B cell (primary cell): ENCODE data around the gene AUTS2.

Experiments used
- EZH2 ChIP-seq: IDR thresholded peaks from 2 replicates; pipeline ENCODE4 v1.6.1; 2012; ENCODE audit warnings: borderline replicate concordance, low read depth, mild to moderate bottlenecking, moderate library complexity, low read length; ENCODE audit not compliant: insufficient read depth, poor library complexity, severe bottlenecking
- TF ChIP-seq, protein P1 (sequence below): fragments of 200-600 bp; IDR thresholded peaks from one replicate; pipeline ENCODE4 v1.8.0; 2022; ENCODE audit warnings: antibody characterized with exemption, mild to moderate bottlenecking

DNA sequence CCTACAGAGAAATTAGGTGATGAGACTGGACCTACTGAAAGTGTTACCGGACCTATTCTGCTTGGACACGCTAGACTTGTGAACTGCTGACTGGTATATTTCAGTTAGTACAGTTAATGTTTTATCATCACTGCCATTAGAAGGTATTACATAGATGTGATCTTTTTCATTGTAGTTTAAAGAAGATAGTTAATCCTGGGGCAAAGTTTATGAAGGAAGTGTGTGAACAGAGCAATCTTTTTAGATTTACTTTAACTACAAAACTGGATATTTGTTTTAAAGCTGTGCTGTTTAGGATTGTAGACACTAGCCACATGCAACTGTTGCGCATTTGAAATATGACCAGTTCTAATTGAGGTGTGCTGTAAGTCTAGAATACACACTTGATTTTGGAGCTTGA, 446.7 kb downstream of the AUTS2 start:
- TF ChIP-seq, protein P1, sequence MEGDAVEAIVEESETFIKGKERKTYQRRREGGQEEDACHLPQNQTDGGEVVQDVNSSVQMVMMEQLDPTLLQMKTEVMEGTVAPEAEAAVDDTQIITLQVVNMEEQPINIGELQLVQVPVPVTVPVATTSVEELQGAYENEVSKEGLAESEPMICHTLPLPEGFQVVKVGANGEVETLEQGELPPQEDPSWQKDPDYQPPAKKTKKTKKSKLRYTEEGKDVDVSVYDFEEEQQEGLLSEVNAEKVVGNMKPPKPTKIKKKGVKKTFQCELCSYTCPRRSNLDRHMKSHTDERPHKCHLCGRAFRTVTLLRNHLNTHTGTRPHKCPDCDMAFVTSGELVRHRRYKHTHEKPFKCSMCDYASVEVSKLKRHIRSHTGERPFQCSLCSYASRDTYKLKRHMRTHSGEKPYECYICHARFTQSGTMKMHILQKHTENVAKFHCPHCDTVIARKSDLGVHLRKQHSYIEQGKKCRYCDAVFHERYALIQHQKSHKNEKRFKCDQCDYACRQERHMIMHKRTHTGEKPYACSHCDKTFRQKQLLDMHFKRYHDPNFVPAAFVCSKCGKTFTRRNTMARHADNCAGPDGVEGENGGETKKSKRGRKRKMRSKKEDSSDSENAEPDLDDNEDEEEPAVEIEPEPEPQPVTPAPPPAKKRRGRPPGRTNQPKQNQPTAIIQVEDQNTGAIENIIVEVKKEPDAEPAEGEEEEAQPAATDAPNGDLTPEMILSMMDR, result no peak
- no peak for TF ChIP-seq EZH2
